HT-29 (cell line): ENCODE data around the gene PTPRQ. TPM values are rescaled to one million over a fixed set of nuclear protein-coding genes. Genes with fewer than 3 reads are reported as not detected.

Source experiments
- DNase-seq: peaks from one replicate; pipeline ENCODE4 v3.0.0-alpha.2; 2015; ENCODE audit warnings: low spot score
- total RNA-seq: library from RNA; depleted of rRNA; stranded (reverse); fragments of >200 nt; shearing (Covaris generic); gene quantifications from 2 replicates; pipeline ENCODE4 v1.2.3, GENCODE V29; 2014

PTPRQ gene
- total RNA-seq, 1 experiment from 2014 or later, result not detected

DNA sequence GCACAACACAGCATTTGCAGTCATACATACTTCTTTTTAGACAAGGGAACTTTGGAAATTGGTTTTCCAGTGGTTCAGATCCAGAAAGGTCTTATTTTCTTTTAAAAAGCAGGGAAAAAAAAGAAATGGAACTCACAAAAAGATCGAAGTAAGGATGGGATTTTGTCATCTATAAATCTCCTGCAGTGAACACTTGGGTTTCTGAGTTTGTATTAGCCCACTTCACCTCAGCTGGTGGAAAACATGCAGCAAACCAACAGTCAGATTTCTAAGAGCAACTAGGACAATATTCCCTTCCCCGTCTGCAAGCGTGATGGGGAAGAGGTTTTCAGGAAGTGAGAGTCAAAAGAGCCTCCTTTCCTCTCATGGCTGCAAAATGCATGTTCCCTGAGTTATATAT lies 277.3 kb downstream of the PTPRQ start:
- DNase-seq, result no peak
